ENCODE results near the gene EFNA3. TPM values are rescaled to one million over a fixed set of nuclear protein-coding genes. Genes with fewer than 3 reads are reported as not detected.

The EFNA3 gene
- total and polyA plus RNA-seq, 2 of the 4 experiments (the other 2 are of a cell fraction) = 0.72 to 1.6 TPM

GRCh38 chr1:155084722-155085503 lies 6.3 kb downstream of the EFNA3 start:
- peaks cover 5% of the 10 kb centered on the region; the same call in 1 of the 2 replicates for H3K4me1 ChIP-seq (ENCODE audit: control insufficient read depth, insufficient read depth, low read length)
- no peak overlapping the region for H3K23ac ChIP-seq (ENCODE audit: low read depth, low read length)
- peak overlapping the region; percentile 60 for H3K27ac ChIP-seq (ENCODE audit: insufficient read depth, low read length)
- BruUV-seq (replicated peaks) = no TSS peak
- peak overlapping the region; percentile 35; the same call in 1 of the 2 replicates for H3K18ac ChIP-seq (ENCODE audit: low read depth, low read length)
- 1% methylated on average over 43 of the region's 67 CpGs; no CpG with 5 or more reads in 1 of the 2 experiments for WGBS, 2 experiments (ENCODE audit: extremely low coverage in 2 of 2, insufficient read length in 1 of 2)
- dilution Hi-C loops (cut with HindIII; ENCODE audit: low sequenced_read_pairs, unreplicated experiment) = no loop called here
- H2AK9ac ChIP-seq (replicated peaks; ENCODE audit: low read depth, low read length, poor library complexity) = peak overlapping the region; percentile 2
- no peak overlapping the region; the same call in 1 of the 2 replicates for H4K5ac ChIP-seq (ENCODE audit: low read depth, low read length)
- intact Hi-C loops (cut with micrococcal nuclease) = loop anchor here (1.0 to 10.0 kb wide), 4 partner anchors 22 to 610 kb away; partner anchors contain the start of genes EFNA4 and PYGO2
- DNase-seq (peak; percentile 91), ATAC-seq (ENCODE audit: low read depth) (peak; percentile 87)
- H3K27me3 ChIP-seq (ENCODE audit: control insufficient read depth, insufficient read depth, low read length) = peaks cover 43% of the 10 kb centered on the region
- TF ChIP-seq MAZ (IDR thresholded peaks at IDR 0.05; ENCODE audit: borderline replicate concordance, low read depth, low read length) (peak; percentile 95), CEBPB (IDR thresholded peaks at IDR 0.05; ENCODE audit: low read depth, low read length) (no peak), SMC3 (IDR thresholded peaks at IDR 0.05; ENCODE audit: low read depth, low read length) (peak; percentile 92), MXI1 (IDR thresholded peaks at IDR 0.05; ENCODE audit: borderline replicate concordance, low read depth, low read length) (peak; percentile 80), RAD21 (IDR thresholded peaks at IDR 0.05; ENCODE audit: low read length) (peak; percentile 97), RCOR1 (IDR thresholded peaks at IDR 0.05; ENCODE audit: insufficient replicate concordance, low read length) (peak; percentile 68), NFE2L2 (IDR thresholded peaks at IDR 0.05; ENCODE audit: low read depth, low read length) (no peak)
- TF ChIP-seq, protein P1, sequence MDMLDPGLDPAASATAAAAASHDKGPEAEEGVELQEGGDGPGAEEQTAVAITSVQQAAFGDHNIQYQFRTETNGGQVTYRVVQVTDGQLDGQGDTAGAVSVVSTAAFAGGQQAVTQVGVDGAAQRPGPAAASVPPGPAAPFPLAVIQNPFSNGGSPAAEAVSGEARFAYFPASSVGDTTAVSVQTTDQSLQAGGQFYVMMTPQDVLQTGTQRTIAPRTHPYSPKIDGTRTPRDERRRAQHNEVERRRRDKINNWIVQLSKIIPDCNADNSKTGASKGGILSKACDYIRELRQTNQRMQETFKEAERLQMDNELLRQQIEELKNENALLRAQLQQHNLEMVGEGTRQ (IDR thresholded peaks at IDR 0.05; ENCODE audit: low read depth, low read length) = no peak
- TF ChIP-seq, protein P2, sequence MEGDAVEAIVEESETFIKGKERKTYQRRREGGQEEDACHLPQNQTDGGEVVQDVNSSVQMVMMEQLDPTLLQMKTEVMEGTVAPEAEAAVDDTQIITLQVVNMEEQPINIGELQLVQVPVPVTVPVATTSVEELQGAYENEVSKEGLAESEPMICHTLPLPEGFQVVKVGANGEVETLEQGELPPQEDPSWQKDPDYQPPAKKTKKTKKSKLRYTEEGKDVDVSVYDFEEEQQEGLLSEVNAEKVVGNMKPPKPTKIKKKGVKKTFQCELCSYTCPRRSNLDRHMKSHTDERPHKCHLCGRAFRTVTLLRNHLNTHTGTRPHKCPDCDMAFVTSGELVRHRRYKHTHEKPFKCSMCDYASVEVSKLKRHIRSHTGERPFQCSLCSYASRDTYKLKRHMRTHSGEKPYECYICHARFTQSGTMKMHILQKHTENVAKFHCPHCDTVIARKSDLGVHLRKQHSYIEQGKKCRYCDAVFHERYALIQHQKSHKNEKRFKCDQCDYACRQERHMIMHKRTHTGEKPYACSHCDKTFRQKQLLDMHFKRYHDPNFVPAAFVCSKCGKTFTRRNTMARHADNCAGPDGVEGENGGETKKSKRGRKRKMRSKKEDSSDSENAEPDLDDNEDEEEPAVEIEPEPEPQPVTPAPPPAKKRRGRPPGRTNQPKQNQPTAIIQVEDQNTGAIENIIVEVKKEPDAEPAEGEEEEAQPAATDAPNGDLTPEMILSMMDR (conservative IDR thresholded peaks at IDR 0.05; ENCODE audit: low read depth, low read length) = peak; percentile 99
- peak overlapping the region; percentile 99 for H2AFZ ChIP-seq (replicated peaks; ENCODE audit: low read length, poor library complexity)
- POLR2A ChIA-PET (ENCODE audit: unreplicated experiment) = no interaction called here
- no peak overlapping the region for H2BK120ac ChIP-seq (ENCODE audit: low read depth, low read length)
- peak overlapping the region; percentile 40 for H2BK5ac ChIP-seq (ENCODE audit: low read depth, low read length, poor library complexity, severe bottlenecking)
- peak overlapping the region; percentile 64 for H3K9ac ChIP-seq (ENCODE audit: low read depth, low read length)
- H3K56ac ChIP-seq (ENCODE audit: extremely low read depth, insufficient read depth, low read length) = no peak overlapping the region
- H3K79me1 ChIP-seq (ENCODE audit: low read depth in 1 of 2, low read length in 2 of 2) = no peaks in the 10 kb centered on the region; a peak in 1 of 4 replicates
- H2BK15ac ChIP-seq (ENCODE audit: low read depth, low read length) = peak overlapping the region; percentile 41; the same call in 2 of the 3 replicates
- peak overlapping the region; percentile 45; the same call in 1 of the 2 replicates for H4K91ac ChIP-seq (ENCODE audit: insufficient read depth, low read depth, low read length)
- H3K4me3 ChIP-seq (ENCODE audit: insufficient read depth, low read depth, low read length) = peak overlapping the region; percentile 76
- in situ Hi-C loops (cut with MboI; ENCODE audit: low sequenced_read_pairs) = no loop called here
- H2AK5ac ChIP-seq (ENCODE audit: low read depth, low read length) = no peak overlapping the region
- H2BK20ac ChIP-seq (ENCODE audit: low read depth, low read length) = no peak overlapping the region
- CTCF ChIA-PET = interaction anchor here (0.5 to 1.7 kb wide), 20 partner anchors 15 to 856 kb away, joined by 3 to 9 read pairs (median 4); partner anchors contain the start of genes ADAM15, KRTCAP2, PMVK and PYGO2
- H3K14ac ChIP-seq (replicated peaks; ENCODE audit: low read depth, low read length) = no peak overlapping the region
- peaks cover 5% of the 10 kb centered on the region for H3K9me1 ChIP-seq (ENCODE audit: insufficient read depth, low read length)
- H4K8ac ChIP-seq (ENCODE audit: low read depth in 2 of 2, low read length in 2 of 2) = peak overlapping the region; percentile 36 to 61; a peak in 2 of 4 replicates
- H3K4ac ChIP-seq (ENCODE audit: low read depth, low read length) = no peak overlapping the region; the same call in 1 of the 2 replicates
- H3K4me2 ChIP-seq (ENCODE audit: low read depth, low read length) = peak overlapping the region; percentile 79
- H3K9me3 ChIP-seq (ENCODE audit: control insufficient read depth, insufficient read depth, low read length) = no peaks in the 10 kb centered on the region
- no peaks in the 10 kb centered on the region for H3K36me3 ChIP-seq (ENCODE audit: control insufficient read depth, insufficient read depth, low read length)
- H4K20me1 ChIP-seq (ENCODE audit: insufficient read depth, low read length) = peaks cover 6% of the 10 kb centered on the region
